SK-N-SH treated with all-trans-retinoic acid at 6 μM for 48 hours (cell line): Measurements from ENCODE around the gene SCGB1D4.

ENCODE experiments used
- CREB5 ChIP-seq: fragments of 250-450 bp; sonication (Bioruptor Pico); IDR thresholded peaks from 2 replicates; pipeline ENCODE4 v1.5.1; 2020; ENCODE audit warnings: low read depth, mild to moderate bottlenecking, moderate library complexity
- ESRRG ChIP-seq: fragments of 250-450 bp; sonication (Bioruptor Pico); IDR thresholded peaks from 2 replicates; pipeline ENCODE4 v1.6.1; 2021; ENCODE audit warnings: mild to moderate bottlenecking
- PATZ1 ChIP-seq: fragments of 250-450 bp; sonication (Bioruptor Pico); IDR thresholded peaks from 2 replicates; pipeline ENCODE4 v1.8.0; 2020; ENCODE audit warnings: mild to moderate bottlenecking, moderate library complexity, borderline replicate concordance
- RARB ChIP-seq: fragments of 250-450 bp; sonication (Bioruptor Pico); IDR thresholded peaks from 2 replicates; pipeline ENCODE4 v1.8.0; 2021; ENCODE audit warnings: mild to moderate bottlenecking, moderate library complexity
- TOX ChIP-seq: fragments of 250-450 bp; sonication (Bioruptor Pico); IDR thresholded peaks from 2 replicates; pipeline ENCODE4 v1.8.0; 2021; ENCODE audit warnings: mild to moderate bottlenecking, moderate library complexity, borderline replicate concordance
- ZFP3 ChIP-seq: fragments of 250-450 bp; sonication (Bioruptor Pico); IDR thresholded peaks from 2 replicates; pipeline ENCODE4 v1.5.0; 2020; ENCODE audit warnings: mild to moderate bottlenecking, moderate library complexity
- ZNF8 ChIP-seq: fragments of 450-650 bp; formaldehyde crosslinking; IDR thresholded peaks from 2 replicates; pipeline ENCODE4 v1.5.0; 2020; ENCODE audit warnings: mild to moderate bottlenecking, moderate library complexity

- TF ChIP-seq PATZ1 (CRISPR knock-in tag) (no peak), CREB5 (CRISPR knock-in tag) (no peak), ZNF8 (CRISPR knock-in tag) (no peak), RARB (CRISPR knock-in tag) (no peak), TOX (CRISPR knock-in tag) (no peak), ESRRG (no peak), ZFP3 (CRISPR knock-in tag) (no peak)
Observed at GRCh38 chr11:62306227-62306626, 7.4 kb upstream of the SCGB1D4 start.
